GM19324 (cell line): ENCODE measurements around the gene SPTBN1.

Experiments
- ATAC-seq: cut with Tn5 transposase; IDR thresholded peaks from one replicate; pipeline ENCODE4 v1.9.1; 2021; ENCODE audit warnings: mild to moderate bottlenecking, moderate library complexity; ENCODE audit not compliant: unreplicated experiment, low FRiP score

SPTBN1 gene

DNA sequence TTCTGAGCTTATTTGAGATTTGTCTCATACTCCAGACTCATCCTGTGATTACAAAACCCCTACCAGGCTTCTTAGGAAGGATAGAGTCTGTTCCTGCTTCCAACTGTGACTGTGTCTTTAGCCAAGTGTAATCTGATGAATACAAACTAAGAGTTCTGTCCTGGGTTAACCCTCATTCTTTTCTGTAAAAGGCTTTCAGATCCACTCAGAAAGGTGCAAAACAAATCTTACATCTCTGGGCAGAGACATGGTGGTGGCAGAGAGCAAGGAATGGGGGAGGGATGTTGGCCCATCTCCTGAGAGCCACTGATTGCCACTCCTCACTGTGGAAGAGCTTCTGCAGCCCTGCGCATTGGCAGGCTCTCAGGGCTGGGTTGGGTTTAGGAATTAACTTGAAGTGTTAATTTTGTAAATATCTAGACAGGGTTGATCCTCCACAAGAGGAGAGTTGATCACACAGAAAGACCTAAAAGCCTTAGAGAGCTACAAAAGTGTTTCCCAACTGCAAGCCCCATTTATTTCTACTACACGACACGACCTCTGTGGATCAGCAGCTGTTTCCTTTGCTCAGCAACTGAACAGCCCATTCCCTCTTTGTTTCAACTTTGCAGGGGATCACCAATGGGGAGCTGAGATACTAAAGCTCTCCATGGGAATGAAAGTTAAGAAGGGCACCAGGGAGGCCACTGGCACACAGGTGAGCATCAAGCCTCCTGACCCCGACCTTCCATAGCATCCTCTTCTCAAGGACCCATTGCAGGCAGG, 23.7 kb upstream of the SPTBN1 start:
- no peak for ATAC-seq

GRCh38 chr2:54434229-54434628, 21.9 kb upstream of the SPTBN1 start:
- no peak for ATAC-seq

DNA sequence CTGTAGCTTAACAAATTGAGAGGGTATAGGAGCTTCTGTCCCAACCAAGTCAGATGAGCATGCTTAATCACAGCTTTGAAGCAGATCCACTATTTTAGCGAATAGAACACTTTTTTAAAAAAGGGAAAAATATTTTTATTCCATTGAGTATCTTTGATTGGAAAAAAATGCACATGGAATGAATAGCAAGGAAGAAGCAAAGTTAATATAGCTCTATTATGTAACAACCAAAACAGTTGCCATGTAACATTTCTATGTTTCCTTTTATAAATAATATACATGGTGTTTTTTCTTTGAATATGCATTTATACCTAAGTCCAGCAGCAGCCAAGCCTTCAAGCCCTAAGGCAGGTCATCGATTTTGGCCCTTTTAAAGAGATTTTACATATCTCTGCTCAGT, 21.4 kb upstream of the SPTBN1 start:
- ATAC-seq = no peak

- no peak for ATAC-seq
These were observed 20.6 kb upstream of the SPTBN1 start for GRCh38 chr2:54435325-54436226.

DNA sequence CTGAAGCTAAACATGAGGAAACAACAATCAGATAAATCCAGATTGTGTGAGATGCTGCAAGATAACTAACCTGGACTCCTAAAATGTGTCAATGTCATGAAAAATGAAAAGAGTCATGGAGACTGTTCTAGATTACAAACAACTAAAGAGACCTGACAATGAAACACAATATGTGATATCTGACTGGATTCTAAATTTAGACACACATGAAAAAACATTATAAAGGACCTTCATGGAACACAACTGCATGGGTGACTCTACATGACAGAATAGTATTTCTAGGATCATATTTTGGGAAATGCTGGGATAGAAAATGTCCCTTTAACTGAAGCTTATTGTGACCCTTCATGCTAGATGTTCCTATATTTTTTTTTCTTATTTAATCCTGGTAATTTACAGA, 18.5 kb upstream of the SPTBN1 start:
- no peak for ATAC-seq

GRCh38 chr2:54438271-54438670, 17.9 kb upstream of the SPTBN1 start:
- no peak for ATAC-seq

DNA sequence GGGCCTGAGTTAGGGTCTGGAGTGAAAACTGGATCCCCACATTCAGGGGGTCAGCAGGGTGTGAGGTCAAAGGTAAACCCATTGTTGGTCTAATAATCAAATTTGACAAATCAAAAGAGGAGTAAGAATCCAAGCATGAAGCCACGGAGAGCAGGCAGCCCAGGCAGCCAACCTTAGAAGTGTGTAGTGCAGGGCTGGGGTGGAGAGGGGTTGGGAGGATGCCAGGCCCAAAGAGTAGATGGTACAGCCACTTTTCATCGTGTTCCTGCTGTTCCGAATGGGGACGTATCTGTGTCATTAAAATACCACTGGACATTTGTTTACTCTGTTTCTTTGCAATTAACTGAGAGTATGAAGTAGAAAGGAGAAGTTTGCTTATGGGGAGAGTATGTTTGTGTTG, 16.5 kb upstream of the SPTBN1 start:
- no peak for ATAC-seq

DNA sequence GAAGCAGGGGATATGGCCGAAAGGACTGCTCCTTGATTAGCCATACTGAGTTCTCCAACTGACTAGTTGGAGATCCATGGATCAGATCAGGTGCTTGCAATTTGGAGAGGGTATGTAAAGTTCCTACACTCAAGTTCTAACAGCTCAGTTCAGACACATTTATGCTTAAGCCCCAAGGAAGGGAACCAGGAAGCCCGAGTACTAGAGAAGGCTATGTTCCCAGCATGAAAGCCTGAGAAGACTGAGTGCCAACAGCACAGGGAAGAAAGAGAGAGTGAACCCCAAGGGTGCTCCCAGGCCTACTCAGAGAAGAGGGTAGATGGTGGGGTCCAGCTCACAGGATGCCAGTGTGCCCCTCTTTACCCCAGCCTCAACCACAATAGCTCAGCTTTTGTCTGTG, 16.1 kb upstream of the SPTBN1 start:
- ATAC-seq = no peak

- no peak for ATAC-seq
These were observed 11.6 kb upstream of the SPTBN1 start for GRCh38 chr2:54444503-54444902.

DNA sequence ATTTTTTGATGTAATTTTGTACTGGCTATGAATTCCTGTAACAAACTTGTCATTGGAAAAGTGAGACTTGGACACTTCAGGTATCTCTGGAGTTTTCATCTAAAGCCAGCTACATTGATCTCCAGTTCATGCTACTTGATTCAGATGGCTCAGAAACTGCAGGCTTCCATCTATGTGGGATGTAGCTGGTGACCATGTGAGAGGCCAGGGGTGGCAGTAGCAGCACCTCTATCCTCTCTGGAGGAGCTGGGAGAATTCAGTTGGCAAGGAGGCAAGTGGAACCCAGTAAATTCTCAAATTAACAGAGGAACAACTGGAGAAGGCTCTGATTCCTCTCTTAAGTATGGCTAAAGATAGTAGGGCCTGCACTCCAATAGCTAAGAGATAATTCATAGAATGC, 10.0 kb upstream of the SPTBN1 start:
- no peak for ATAC-seq

DNA sequence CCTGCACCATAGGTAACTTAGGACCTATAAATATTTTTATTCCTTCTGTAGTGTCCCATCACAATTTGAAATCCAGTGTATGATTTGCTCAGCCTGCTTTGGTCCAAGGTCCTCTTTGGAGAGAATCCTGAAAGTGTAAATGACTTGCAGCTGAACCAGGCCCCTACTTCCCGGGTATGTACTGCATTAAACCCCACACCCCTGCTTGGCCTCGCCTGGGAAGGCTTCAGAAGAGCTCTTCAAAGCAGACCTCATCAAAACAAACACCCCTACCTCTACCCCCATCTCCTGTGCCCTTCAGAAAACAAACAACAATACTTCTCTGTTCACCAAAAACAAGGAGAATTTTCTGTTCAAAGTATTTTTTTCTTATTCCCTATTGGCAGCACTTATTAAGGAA, 9.5 kb upstream of the SPTBN1 start:
- ATAC-seq = no peak

DNA sequence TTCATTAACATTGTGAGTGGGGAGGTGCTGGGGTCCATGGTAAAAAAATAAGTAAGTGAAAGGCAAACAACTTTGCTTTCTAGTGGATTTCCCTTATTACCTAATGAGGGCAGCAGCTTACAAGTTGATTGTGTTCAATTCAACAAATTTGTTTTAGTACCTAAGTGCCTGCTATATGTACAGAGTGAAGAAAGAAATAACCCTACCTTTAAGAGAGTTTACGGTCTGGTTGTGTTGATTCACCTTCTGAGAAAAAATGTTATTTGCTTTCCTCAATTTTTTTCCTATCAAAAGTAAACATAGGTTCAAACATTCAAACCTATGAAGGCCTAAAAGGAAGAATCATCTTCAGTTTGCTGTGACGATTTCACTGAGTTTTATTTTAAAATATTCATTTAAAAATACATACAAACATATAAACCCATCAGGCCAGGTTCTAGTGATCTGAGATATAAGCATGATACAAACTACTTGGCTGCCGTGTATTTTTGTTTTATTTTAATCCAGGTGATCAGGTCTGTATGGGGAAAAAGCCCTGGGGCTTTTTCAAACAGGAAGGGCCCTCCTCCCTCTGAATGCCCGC, 1.5 kb upstream of the SPTBN1 start:
- ATAC-seq = no peak

GRCh38 chr2:54455131-54455562, 980 bp upstream of the SPTBN1 start:
- no peak for ATAC-seq

- no peak for ATAC-seq
These were observed 160 bp downstream of the SPTBN1 start for GRCh38 chr2:54456362-54456611.

DNA sequence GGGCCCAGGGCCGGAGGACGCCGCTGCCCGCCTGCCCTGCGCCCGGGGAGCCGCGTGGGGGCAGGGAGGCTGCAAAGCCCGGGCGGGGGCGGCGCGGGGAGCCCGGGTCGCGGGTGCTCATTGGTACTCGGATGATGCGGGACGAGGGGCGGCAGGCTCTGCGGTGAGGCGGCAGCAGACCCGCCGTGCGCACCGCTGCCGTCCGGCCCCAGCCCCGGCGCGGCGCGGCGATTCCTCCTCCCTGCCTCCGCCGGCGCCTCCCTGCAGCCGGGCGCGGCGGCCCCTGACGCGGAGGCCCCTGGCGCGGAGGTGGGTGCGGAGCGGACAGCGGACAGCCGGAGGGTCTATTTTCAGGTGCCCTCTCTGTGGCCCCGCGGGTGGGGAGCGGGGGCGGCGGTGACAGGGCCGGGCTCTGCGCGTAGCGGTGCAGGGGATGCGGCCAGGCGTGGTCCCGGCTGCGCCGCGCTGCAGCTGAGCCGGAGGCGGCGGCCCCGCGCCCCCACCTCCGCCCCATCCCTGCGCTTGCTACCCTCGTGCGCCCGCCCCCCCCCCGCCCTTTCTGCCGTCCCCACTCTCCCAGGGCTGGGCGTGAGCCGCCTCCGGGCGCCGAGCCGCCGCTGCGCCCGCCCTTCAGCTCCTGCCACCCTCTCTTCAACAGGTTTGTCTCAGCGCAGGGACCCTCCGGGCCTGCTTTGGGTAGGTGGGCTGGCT, 640 bp downstream of the SPTBN1 start:
- peak; percentile 44 for ATAC-seq

- ATAC-seq = no peak
These were observed 1.3 kb downstream of the SPTBN1 start for GRCh38 chr2:54457323-54458023.

DNA sequence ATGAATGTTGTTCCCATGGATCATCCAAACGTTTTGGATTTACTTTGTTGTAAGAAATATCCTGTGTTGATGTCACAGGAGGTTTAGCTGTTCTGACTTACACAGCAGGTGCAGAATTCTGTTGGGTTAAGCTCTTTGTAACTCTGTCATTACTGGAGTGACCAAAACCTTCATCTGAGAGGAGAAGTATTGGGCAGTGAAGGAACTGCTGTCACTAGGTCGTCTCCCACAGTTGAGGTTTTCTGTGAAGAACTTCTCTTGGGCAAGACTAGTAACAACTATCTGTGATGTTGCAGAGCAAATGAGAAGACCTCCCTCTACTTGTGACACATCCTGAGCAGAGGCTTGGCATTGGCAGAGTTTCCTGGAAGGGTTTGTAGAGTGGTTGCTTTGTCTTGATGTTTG, 2.9 kb downstream of the SPTBN1 start:
- ATAC-seq = no peak

- no peak for ATAC-seq
These were observed 5.1 kb downstream of the SPTBN1 start for GRCh38 chr2:54461261-54461660.

DNA sequence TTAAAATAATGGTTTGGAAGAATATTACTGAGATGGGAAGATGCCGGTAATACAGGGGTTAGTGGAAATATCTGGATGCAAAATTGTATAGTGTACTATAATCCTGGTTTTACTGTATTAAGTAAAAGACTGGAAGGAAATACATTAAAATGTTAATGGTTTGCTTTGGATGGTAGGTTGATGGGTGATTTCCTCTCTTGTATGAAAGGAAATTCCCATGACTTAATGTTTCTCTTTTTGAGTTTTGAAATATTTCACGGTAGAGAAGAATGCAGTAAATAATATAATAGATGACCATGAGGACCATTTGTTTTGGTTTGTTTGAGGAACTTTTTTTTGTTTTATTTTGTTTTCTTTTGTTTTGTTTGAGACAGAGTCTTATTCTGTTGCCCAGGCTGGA, 8.2 kb downstream of the SPTBN1 start:
- no peak for ATAC-seq

DNA sequence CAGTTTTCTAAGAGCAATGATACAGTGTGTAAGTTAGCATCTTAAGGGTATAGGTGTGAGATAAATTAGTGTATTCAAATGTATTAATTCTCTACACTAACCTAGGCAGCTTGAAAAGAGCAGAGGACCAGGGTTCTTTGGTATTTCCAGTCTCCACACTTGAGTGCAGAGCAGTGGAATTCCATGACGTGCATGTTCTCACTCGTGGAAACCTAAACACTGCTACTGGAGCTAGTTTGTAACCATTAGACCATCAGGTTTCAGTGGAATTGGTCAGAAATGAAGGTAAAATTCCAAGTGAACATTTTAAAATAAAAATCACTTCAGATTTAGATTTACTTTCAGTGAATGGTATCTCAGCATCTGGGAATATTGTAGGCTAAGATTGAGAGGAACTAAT, 9.0 kb downstream of the SPTBN1 start:
- ATAC-seq = no peak
